WTC11 (cell line): Measurements from ENCODE around the gene LIN7C. TPM values are rescaled to one million over a fixed set of nuclear protein-coding genes. Genes with fewer than 3 reads are reported as not detected.

ENCODE experiments used
- ATAC-seq: fragments of 200-7000 bp; cut with Tn5 transposase; 2 replicates; pipeline ENCODE4 v1.10.0; 2021; ENCODE audit warnings: mild to moderate bottlenecking, moderate library complexity
- CTCF ChIA-PET: fragments of 300-600 bp; sonication (Branson Sonifier 250); formaldehyde crosslinking; loops from one replicate; lab custom pipeline; 2021; ENCODE audit warnings: antibody characterized with exemption; lab: Charles Lee
- POLR2A ChIA-PET: fragments of 350-600 bp; sonication (Branson Sonifier 250); formaldehyde crosslinking; loops from one replicate; lab custom pipeline; 2021; ENCODE audit warnings: antibody characterized with exemption; lab: Charles Lee
- DNase-seq: peaks from one replicate; pipeline ENCODE4 v3.0.0; 2021; ENCODE audit warnings: low spot score
- H3K27ac Mint-ChIP-seq: 2 replicates; pipeline ENCODE4 v1.8.0; 2021; ENCODE audit warnings: mixed read lengths
- H3K27me3 Mint-ChIP-seq: 2 replicates; pipeline ENCODE4 v1.8.0; 2021; ENCODE audit warnings: low read depth, mild to moderate bottlenecking, moderate library complexity, mixed read lengths
- H3K36me3 Mint-ChIP-seq: 2 replicates; pipeline ENCODE4 v1.8.0; 2021; ENCODE audit warnings: mixed read lengths
- H3K4me1 Mint-ChIP-seq: 2 replicates; pipeline ENCODE4 v1.8.0; 2022; ENCODE audit warnings: mixed read lengths
- H3K4me3 Mint-ChIP-seq: 2 replicates; pipeline ENCODE4 v1.8.0; 2021; ENCODE audit warnings: mild to moderate bottlenecking, moderate library complexity, mixed read lengths
- H3K9me3 Mint-ChIP-seq: 2 replicates; pipeline ENCODE4 v1.8.0; 2021; ENCODE audit warnings: mixed read lengths
- ELF4 ChIP-seq: sonication (generic); formaldehyde crosslinking; IDR thresholded peaks from 2 replicates; pipeline ENCODE4 v1.8.1; 2022; ENCODE audit warnings: low read depth, mild to moderate bottlenecking, moderate library complexity, missing genetic modification reagents
- ESRRA ChIP-seq: sonication (generic); formaldehyde crosslinking; IDR thresholded peaks from 2 replicates; pipeline ENCODE4 v1.8.1; 2022; ENCODE audit warnings: mild to moderate bottlenecking, missing genetic modification reagents, borderline replicate concordance
- GRHL2 ChIP-seq: fragments of 250-450 bp; sonication (Bioruptor Pico); IDR thresholded peaks from 2 replicates; pipeline ENCODE4 v1.8.0; 2022; ENCODE audit warnings: mild to moderate bottlenecking, moderate library complexity; ENCODE audit not compliant: insufficient replicate concordance, severe bottlenecking
- HMGA2 ChIP-seq: fragments of 250-450 bp; sonication (Bioruptor Pico); IDR thresholded peaks from 2 replicates; pipeline ENCODE4 v1.4.0; 2021; ENCODE audit warnings: mild to moderate bottlenecking, moderate library complexity
- NFE2L1 ChIP-seq: sonication (generic); formaldehyde crosslinking; IDR thresholded peaks from 2 replicates; pipeline ENCODE4 v1.8.1; 2023; ENCODE audit warnings: missing genetic modification reagents
- ZBTB21 ChIP-seq: sonication (generic); formaldehyde crosslinking; IDR thresholded peaks from 2 replicates; pipeline ENCODE4 v1.8.1; 2023; ENCODE audit warnings: mild to moderate bottlenecking, missing genetic modification reagents, borderline replicate concordance
- ZNF232 ChIP-seq: sonication (generic); formaldehyde crosslinking; IDR thresholded peaks from 2 replicates; pipeline ENCODE4 v1.8.0; 2022; ENCODE audit warnings: mild to moderate bottlenecking, missing genetic modification reagents
- ZNF317 ChIP-seq: sonication (generic); formaldehyde crosslinking; IDR thresholded peaks from 2 replicates; pipeline ENCODE4 v1.8.1; 2023; ENCODE audit warnings: low read depth, mild to moderate bottlenecking, moderate library complexity, missing genetic modification reagents, borderline replicate concordance
- ZNF671 ChIP-seq: fragments of 250-450 bp; sonication (Bioruptor Pico); IDR thresholded peaks from 2 replicates; pipeline ENCODE4 v1.8.0; 2021; ENCODE audit warnings: mild to moderate bottlenecking
- total RNA-seq: library from RNA; stranded (reverse); gene quantifications from 3 replicates; pipeline ENCODE4 v1.2.3, GENCODE V29; 2021
- TF ChIP-seq, protein P1 (sequence below): fragments of 250-450 bp; sonication (Bioruptor Pico); IDR thresholded peaks from 2 replicates; pipeline ENCODE4 v1.9.0; 2021; ENCODE audit warnings: mild to moderate bottlenecking
- TF ChIP-seq, protein P2 (sequence below): sonication (generic); formaldehyde crosslinking; IDR thresholded peaks from 2 replicates; pipeline ENCODE4 v1.8.1; 2022; ENCODE audit warnings: low read depth, mild to moderate bottlenecking, moderate library complexity, missing genetic modification reagents, borderline replicate concordance
- TF ChIP-seq, protein P3 (sequence below): sonication (generic); formaldehyde crosslinking; conservative IDR thresholded peaks from 2 replicates; pipeline ENCODE4 v1.8.1; 2022; ENCODE audit warnings: mild to moderate bottlenecking, missing genetic modification reagents
- TF ChIP-seq, protein P4 (sequence below): sonication (generic); formaldehyde crosslinking; IDR thresholded peaks from 2 replicates; pipeline ENCODE4 v1.8.1; 2023; ENCODE audit warnings: mild to moderate bottlenecking, moderate library complexity, missing genetic modification reagents
- TF ChIP-seq, protein P5 (sequence below): fragments of 250-450 bp; sonication (Bioruptor Pico); IDR thresholded peaks from 2 replicates; pipeline ENCODE4 v1.9.0; 2021; ENCODE audit warnings: mild to moderate bottlenecking, borderline replicate concordance
- TF ChIP-seq, protein P6 (sequence below): sonication (generic); formaldehyde crosslinking; IDR thresholded peaks from 2 replicates; pipeline ENCODE4 v1.8.1; 2022; ENCODE audit warnings: mild to moderate bottlenecking, missing genetic modification reagents, moderate library complexity, borderline replicate concordance
- TF ChIP-seq, protein P7 (sequence below): sonication (generic); formaldehyde crosslinking; IDR thresholded peaks from 2 replicates; pipeline ENCODE4 v1.8.1; 2022; ENCODE audit warnings: low read depth, missing genetic modification reagents, borderline replicate concordance
- TF ChIP-seq, protein P8 (sequence below): fragments of 250-450 bp; sonication (Bioruptor Pico); IDR thresholded peaks from 2 replicates; pipeline ENCODE4 v1.8.0; 2021; ENCODE audit warnings: mild to moderate bottlenecking
- TF ChIP-seq, protein P9 (sequence below): fragments of 250-450 bp; sonication (Bioruptor Pico); IDR thresholded peaks from 2 replicates; pipeline ENCODE4 v1.9.0; 2021; ENCODE audit warnings: moderate library complexity, mild to moderate bottlenecking, inconsistent platforms, borderline replicate concordance

Gene LIN7C
- total RNA-seq, 1 experiment from 2014 or later = 39.4 TPM

DNA sequence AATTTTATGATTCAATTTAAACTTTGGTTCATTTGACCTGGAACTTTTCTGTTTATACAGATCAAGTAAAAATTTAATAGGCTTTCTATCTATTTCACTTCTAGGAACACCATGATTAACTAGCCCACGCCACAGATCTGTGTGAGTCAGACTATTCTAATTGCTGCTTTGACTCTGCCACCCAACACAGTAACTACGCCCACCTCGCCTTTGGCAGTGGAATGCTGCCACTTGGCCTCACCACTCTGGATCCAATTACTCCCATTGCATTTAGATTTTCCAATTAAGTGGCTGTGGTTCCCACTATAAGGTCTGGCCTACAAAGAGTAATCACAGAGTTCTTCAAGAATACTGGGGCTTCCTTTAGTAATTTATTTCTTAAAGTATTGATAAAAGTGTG lies 46.6 kb upstream of the LIN7C start:
- Mint-ChIP-seq H3K36me3 (no peaks in the 10 kb centered on the region), H3K4me3 (no peak overlapping the region), H3K27ac (no peak overlapping the region), H3K27me3 (peaks cover 27% of the 10 kb centered on the region), H3K9me3 (no peaks in the 10 kb centered on the region), H3K4me1 (no peaks in the 10 kb centered on the region)
- no peak for TF ChIP-seq ZBTB21 (CRISPR knock-in tag)
- TF ChIP-seq, protein P1, sequence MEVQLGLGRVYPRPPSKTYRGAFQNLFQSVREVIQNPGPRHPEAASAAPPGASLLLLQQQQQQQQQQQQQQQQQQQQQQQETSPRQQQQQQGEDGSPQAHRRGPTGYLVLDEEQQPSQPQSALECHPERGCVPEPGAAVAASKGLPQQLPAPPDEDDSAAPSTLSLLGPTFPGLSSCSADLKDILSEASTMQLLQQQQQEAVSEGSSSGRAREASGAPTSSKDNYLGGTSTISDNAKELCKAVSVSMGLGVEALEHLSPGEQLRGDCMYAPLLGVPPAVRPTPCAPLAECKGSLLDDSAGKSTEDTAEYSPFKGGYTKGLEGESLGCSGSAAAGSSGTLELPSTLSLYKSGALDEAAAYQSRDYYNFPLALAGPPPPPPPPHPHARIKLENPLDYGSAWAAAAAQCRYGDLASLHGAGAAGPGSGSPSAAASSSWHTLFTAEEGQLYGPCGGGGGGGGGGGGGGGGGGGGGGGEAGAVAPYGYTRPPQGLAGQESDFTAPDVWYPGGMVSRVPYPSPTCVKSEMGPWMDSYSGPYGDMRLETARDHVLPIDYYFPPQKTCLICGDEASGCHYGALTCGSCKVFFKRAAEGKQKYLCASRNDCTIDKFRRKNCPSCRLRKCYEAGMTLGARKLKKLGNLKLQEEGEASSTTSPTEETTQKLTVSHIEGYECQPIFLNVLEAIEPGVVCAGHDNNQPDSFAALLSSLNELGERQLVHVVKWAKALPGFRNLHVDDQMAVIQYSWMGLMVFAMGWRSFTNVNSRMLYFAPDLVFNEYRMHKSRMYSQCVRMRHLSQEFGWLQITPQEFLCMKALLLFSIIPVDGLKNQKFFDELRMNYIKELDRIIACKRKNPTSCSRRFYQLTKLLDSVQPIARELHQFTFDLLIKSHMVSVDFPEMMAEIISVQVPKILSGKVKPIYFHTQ = no peak
- TF ChIP-seq, protein P2, sequence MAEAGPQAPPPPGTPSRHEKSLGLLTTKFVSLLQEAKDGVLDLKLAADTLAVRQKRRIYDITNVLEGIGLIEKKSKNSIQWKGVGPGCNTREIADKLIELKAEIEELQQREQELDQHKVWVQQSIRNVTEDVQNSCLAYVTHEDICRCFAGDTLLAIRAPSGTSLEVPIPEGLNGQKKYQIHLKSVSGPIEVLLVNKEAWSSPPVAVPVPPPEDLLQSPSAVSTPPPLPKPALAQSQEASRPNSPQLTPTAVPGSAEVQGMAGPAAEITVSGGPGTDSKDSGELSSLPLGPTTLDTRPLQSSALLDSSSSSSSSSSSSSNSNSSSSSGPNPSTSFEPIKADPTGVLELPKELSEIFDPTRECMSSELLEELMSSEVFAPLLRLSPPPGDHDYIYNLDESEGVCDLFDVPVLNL (CRISPR knock-in tag) = no peak
- TF ChIP-seq, protein P3, sequence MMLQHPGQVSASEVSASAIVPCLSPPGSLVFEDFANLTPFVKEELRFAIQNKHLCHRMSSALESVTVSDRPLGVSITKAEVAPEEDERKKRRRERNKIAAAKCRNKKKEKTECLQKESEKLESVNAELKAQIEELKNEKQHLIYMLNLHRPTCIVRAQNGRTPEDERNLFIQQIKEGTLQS (CRISPR knock-in tag) = no peak
- TF ChIP-seq ESRRA = no peak
- TF ChIP-seq, protein P4, sequence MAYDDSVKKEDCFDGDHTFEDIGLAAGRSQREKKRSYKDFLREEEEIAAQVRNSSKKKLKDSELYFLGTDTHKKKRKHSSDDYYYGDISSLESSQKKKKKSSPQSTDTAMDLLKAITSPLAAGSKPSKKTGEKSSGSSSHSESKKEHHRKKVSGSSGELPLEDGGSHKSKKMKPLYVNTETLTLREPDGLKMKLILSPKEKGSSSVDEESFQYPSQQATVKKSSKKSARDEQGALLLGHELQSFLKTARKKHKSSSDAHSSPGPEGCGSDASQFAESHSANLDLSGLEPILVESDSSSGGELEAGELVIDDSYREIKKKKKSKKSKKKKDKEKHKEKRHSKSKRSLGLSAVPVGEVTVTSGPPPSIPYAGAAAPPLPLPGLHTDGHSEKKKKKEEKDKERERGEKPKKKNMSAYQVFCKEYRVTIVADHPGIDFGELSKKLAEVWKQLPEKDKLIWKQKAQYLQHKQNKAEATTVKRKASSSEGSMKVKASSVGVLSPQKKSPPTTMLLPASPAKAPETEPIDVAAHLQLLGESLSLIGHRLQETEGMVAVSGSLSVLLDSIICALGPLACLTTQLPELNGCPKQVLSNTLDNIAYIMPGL (CRISPR knock-in tag) = no peak
- no peak for TF ChIP-seq HMGA2 (CRISPR knock-in tag)
- TF ChIP-seq, protein P5, sequence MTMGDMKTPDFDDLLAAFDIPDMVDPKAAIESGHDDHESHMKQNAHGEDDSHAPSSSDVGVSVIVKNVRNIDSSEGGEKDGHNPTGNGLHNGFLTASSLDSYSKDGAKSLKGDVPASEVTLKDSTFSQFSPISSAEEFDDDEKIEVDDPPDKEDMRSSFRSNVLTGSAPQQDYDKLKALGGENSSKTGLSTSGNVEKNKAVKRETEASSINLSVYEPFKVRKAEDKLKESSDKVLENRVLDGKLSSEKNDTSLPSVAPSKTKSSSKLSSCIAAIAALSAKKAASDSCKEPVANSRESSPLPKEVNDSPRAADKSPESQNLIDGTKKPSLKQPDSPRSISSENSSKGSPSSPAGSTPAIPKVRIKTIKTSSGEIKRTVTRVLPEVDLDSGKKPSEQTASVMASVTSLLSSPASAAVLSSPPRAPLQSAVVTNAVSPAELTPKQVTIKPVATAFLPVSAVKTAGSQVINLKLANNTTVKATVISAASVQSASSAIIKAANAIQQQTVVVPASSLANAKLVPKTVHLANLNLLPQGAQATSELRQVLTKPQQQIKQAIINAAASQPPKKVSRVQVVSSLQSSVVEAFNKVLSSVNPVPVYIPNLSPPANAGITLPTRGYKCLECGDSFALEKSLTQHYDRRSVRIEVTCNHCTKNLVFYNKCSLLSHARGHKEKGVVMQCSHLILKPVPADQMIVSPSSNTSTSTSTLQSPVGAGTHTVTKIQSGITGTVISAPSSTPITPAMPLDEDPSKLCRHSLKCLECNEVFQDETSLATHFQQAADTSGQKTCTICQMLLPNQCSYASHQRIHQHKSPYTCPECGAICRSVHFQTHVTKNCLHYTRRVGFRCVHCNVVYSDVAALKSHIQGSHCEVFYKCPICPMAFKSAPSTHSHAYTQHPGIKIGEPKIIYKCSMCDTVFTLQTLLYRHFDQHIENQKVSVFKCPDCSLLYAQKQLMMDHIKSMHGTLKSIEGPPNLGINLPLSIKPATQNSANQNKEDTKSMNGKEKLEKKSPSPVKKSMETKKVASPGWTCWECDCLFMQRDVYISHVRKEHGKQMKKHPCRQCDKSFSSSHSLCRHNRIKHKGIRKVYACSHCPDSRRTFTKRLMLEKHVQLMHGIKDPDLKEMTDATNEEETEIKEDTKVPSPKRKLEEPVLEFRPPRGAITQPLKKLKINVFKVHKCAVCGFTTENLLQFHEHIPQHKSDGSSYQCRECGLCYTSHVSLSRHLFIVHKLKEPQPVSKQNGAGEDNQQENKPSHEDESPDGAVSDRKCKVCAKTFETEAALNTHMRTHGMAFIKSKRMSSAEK (CRISPR knock-in tag) = no peak
- TF ChIP-seq, protein P6, sequence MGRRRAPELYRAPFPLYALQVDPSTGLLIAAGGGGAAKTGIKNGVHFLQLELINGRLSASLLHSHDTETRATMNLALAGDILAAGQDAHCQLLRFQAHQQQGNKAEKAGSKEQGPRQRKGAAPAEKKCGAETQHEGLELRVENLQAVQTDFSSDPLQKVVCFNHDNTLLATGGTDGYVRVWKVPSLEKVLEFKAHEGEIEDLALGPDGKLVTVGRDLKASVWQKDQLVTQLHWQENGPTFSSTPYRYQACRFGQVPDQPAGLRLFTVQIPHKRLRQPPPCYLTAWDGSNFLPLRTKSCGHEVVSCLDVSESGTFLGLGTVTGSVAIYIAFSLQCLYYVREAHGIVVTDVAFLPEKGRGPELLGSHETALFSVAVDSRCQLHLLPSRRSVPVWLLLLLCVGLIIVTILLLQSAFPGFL (CRISPR knock-in tag) = no peak
- TF ChIP-seq ZNF232 (CRISPR knock-in tag) = no peak
- no peak for DNase-seq
- ChIA-PET POLR2A (no interaction called here), CTCF (no interaction called here)
- no peak for ATAC-seq

DNA sequence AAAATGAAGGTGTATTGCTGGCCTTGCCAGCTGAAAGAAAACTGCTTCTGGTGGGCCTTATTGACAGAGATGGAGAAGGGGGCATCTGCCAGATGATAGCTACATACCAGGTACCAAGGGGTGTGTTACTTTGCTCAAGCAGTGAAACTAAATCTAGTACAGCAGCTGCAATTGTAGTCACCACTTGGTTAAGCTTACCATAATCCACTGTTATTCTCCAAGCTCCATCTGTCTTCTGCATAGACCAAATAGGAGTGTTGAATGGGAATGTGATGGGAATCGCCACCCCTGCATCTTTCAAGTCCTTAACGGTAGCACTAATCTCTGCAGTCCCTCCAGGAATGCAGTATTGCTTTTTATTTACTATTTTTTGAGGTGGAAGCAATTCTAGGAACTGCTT lies 45.8 kb upstream of the LIN7C start:
- no peak overlapping the region for H3K27ac Mint-ChIP-seq
- TF ChIP-seq, protein P7, sequence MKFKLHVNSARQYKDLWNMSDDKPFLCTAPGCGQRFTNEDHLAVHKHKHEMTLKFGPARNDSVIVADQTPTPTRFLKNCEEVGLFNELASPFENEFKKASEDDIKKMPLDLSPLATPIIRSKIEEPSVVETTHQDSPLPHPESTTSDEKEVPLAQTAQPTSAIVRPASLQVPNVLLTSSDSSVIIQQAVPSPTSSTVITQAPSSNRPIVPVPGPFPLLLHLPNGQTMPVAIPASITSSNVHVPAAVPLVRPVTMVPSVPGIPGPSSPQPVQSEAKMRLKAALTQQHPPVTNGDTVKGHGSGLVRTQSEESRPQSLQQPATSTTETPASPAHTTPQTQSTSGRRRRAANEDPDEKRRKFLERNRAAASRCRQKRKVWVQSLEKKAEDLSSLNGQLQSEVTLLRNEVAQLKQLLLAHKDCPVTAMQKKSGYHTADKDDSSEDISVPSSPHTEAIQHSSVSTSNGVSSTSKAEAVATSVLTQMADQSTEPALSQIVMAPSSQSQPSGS (CRISPR knock-in tag) = no peak
- TF ChIP-seq ZNF671 (CRISPR knock-in tag) (no peak), ELF4 (CRISPR knock-in tag) (no peak), GRHL2 (no peak), NFE2L1 (CRISPR knock-in tag) (no peak), ZNF317 (CRISPR knock-in tag) (no peak)
- TF ChIP-seq, protein P8, sequence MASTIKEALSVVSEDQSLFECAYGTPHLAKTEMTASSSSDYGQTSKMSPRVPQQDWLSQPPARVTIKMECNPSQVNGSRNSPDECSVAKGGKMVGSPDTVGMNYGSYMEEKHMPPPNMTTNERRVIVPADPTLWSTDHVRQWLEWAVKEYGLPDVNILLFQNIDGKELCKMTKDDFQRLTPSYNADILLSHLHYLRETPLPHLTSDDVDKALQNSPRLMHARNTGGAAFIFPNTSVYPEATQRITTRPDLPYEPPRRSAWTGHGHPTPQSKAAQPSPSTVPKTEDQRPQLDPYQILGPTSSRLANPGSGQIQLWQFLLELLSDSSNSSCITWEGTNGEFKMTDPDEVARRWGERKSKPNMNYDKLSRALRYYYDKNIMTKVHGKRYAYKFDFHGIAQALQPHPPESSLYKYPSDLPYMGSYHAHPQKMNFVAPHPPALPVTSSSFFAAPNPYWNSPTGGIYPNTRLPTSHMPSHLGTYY (CRISPR knock-in tag) = no peak
- TF ChIP-seq, protein P9, sequence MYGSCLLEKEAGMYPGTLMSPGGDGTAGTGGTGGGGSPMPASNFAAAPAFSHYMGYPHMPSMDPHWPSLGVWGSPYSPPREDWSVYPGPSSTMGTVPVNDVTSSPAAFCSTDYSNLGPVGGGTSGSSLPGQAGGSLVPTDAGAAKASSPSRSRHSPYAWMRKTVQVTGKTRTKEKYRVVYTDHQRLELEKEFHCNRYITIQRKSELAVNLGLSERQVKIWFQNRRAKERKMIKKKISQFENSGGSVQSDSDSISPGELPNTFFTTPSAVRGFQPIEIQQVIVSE (CRISPR knock-in tag) = no peak

More for the DNA sequence above, 45.8 kb upstream of the LIN7C start:
- CTCF ChIA-PET = no interaction called here
- POLR2A ChIA-PET = no interaction called here
- no peak for DNase-seq
- Mint-ChIP-seq H3K36me3 (no peaks in the 10 kb centered on the region), H3K4me3 (no peak overlapping the region), H3K27me3 (peaks cover 22% of the 10 kb centered on the region), H3K9me3 (no peaks in the 10 kb centered on the region), H3K4me1 (no peaks in the 10 kb centered on the region)
- ATAC-seq = no peak
